Measurements from ENCODE around the gene FYB1. TPM values are rescaled to one million over a fixed set of nuclear protein-coding genes. Genes with fewer than 3 reads are reported as not detected.

FYB1 gene
- total RNA-seq, 1 experiment from 2014 or later = not detected

GRCh38 chr5:39167141-39167971 is 52.0 kb downstream of the FYB1 start:
- H3K27ac ChIP-seq (ENCODE audit: low read depth, low read length, poor library complexity, severe bottlenecking) = no peak overlapping the region
- no peaks in the 10 kb centered on the region for H3K36me3 ChIP-seq (ENCODE audit: insufficient read depth, low read length, poor library complexity, severe bottlenecking)
- TF ChIP-seq EZH2 (IDR thresholded peaks at IDR 0.05; ENCODE audit: borderline replicate concordance, low read depth, low read length, poor library complexity, severe bottlenecking) (no peak), CTCF (conservative IDR thresholded peaks at IDR 0.05; ENCODE audit: low read depth, low read length) (no peak)
- no peak for DNase-seq (ENCODE audit: low spot score)
- ChIA-PET CTCF (no interaction called here), POLR2A (ENCODE audit: low non-redundant PET) (no interaction called here)
- no TSS peak for BruUV-seq (replicated peaks)
- H3K4me1 ChIP-seq (ENCODE audit: insufficient read depth, low read length, poor library complexity, severe bottlenecking) = peaks cover 13% of the 10 kb centered on the region
- H3K9me3 ChIP-seq (ENCODE audit: low read depth, low read length, poor library complexity, severe bottlenecking) = no peaks in the 10 kb centered on the region
- intact Hi-C loops (cut with micrococcal nuclease; ENCODE audit: unreplicated experiment) = no loop called here
- no peak overlapping the region for H3K4me3 ChIP-seq (ENCODE audit: low read depth, low read length, poor library complexity, severe bottlenecking)
- H3K27me3 ChIP-seq (replicated peaks; ENCODE audit: insufficient read depth, low read depth, low read length, poor library complexity) = no peaks in the 10 kb centered on the region

- H3K4me3 ChIP-seq (ENCODE audit: low read depth, low read length, poor library complexity, severe bottlenecking) = no peak overlapping the region
- H3K36me3 ChIP-seq (ENCODE audit: insufficient read depth, low read length, poor library complexity, severe bottlenecking) = no peaks in the 10 kb centered on the region
- intact Hi-C loops (cut with micrococcal nuclease; ENCODE audit: unreplicated experiment) = no loop called here
- no TSS peak for BruUV-seq (replicated peaks)
- TF ChIP-seq CTCF (conservative IDR thresholded peaks at IDR 0.05; ENCODE audit: low read depth, low read length) = no peak
- TF ChIP-seq EZH2 (IDR thresholded peaks at IDR 0.05; ENCODE audit: borderline replicate concordance, low read depth, low read length, poor library complexity, severe bottlenecking) = no peak
- peaks cover 13% of the 10 kb centered on the region for H3K4me1 ChIP-seq (ENCODE audit: insufficient read depth, low read length, poor library complexity, severe bottlenecking)
- ChIA-PET POLR2A (ENCODE audit: low non-redundant PET) (no interaction called here), CTCF (interaction anchor here (0.7 kb wide), 1 partner anchor 212 kb away, joined by 3 read pairs; no protein-coding TSS in a partner anchor)
- no peak overlapping the region for H3K27ac ChIP-seq (ENCODE audit: low read depth, low read length, poor library complexity, severe bottlenecking)
- DNase-seq (ENCODE audit: low spot score) = no peak
- H3K27me3 ChIP-seq (replicated peaks; ENCODE audit: insufficient read depth, low read depth, low read length, poor library complexity) = no peaks in the 10 kb centered on the region
- H3K9me3 ChIP-seq (ENCODE audit: low read depth, low read length, poor library complexity, severe bottlenecking) = no peaks in the 10 kb centered on the region
Observed at GRCh38 chr5:39164529-39165402, 54.6 kb downstream of the FYB1 start.

- no peaks in the 10 kb centered on the region for H3K9me3 ChIP-seq (ENCODE audit: low read depth, low read length, poor library complexity, severe bottlenecking)
- H3K27ac ChIP-seq (ENCODE audit: low read depth, low read length, poor library complexity, severe bottlenecking) = no peak overlapping the region
- H3K36me3 ChIP-seq (ENCODE audit: insufficient read depth, low read length, poor library complexity, severe bottlenecking) = no peaks in the 10 kb centered on the region
- H3K4me3 ChIP-seq (ENCODE audit: low read depth, low read length, poor library complexity, severe bottlenecking) = no peak overlapping the region
- H3K4me1 ChIP-seq (ENCODE audit: insufficient read depth, low read length, poor library complexity, severe bottlenecking) = peaks cover 13% of the 10 kb centered on the region
- BruUV-seq (replicated peaks) = no TSS peak
- intact Hi-C loops (cut with micrococcal nuclease; ENCODE audit: unreplicated experiment) = no loop called here
- no peaks in the 10 kb centered on the region for H3K27me3 ChIP-seq (replicated peaks; ENCODE audit: insufficient read depth, low read depth, low read length, poor library complexity)
- CTCF ChIA-PET = no interaction called here
- TF ChIP-seq CTCF (conservative IDR thresholded peaks at IDR 0.05; ENCODE audit: low read depth, low read length) (no peak), EZH2 (IDR thresholded peaks at IDR 0.05; ENCODE audit: borderline replicate concordance, low read depth, low read length, poor library complexity, severe bottlenecking) (no peak)
- POLR2A ChIA-PET (ENCODE audit: low non-redundant PET) = no interaction called here
- DNase-seq (ENCODE audit: low spot score) = peak; percentile 61
Observed at GRCh38 chr5:39164016-39164415, 55.3 kb downstream of the FYB1 start.

Data from A673 (cell line).